Tibial artery (tissue), 4 donors: ENCODE results near the gene TMEM87A.

Experiments used
- DNase-seq, 2 donors: peaks; one replicate each; pipeline ENCODE4 v3.0.0-alpha.2; 2019
- H3K27ac ChIP-seq, 2 donors: fragments of 200-600 bp; sonication (generic) in 1 of 2; 1 replicate in 1 of 2; 2 replicates in 1 of 2; pipeline ENCODE4 v1.5.1; 2018 to 2019; ENCODE audit warnings: mild to moderate bottlenecking in 1 of 2
- H3K27me3 ChIP-seq, 2 donors: fragments of 200-600 bp; sonication (generic) in 1 of 2; one replicate each; pipeline versions ENCODE4 v1.5.1 to v1.6.0; 2016 to 2019
- H3K36me3 ChIP-seq, 3 donors: fragments of 200-600 bp; sonication (generic) in 2 of 3; one replicate each; pipeline ENCODE4 v1.5.1; 2016 to 2019; ENCODE audit warnings: mild to moderate bottlenecking in 2 of 3
- H3K4me1 ChIP-seq, 4 donors: fragments of 200-600 bp; sonication (generic) in 2 of 4; 1 replicate in 3 of 4; 2 replicates in 1 of 4; pipeline ENCODE4 v1.5.1; 2016 to 2019
- H3K4me3 ChIP-seq, 2 donors: fragments of 200-600 bp; sonication (generic) in 1 of 2; 1 replicate in 1 of 2; 2 replicates in 1 of 2; pipeline ENCODE4 v1.5.1; 2018 to 2019; ENCODE audit warnings: mild to moderate bottlenecking in 2 of 2
- H3K9me3 ChIP-seq, 3 donors: fragments of 200-600 bp; sonication (generic) in 1 of 3; one replicate each; pipeline ENCODE4 v1.5.1; 2016 to 2019
- CTCF ChIP-seq, 2 experiments: fragments of 200-600 bp in 1 of 2; fragments of 450-650 bp in 1 of 2; IDR thresholded peaks; one replicate each; pipeline ENCODE4 v1.5.1; 2017 to 2019; ENCODE audit warnings: antibody characterized with exemption in 2 of 2, mild to moderate bottlenecking in 1 of 2, moderate library complexity in 1 of 2
- intact Hi-C: fragments of 100-400 bp; cut with DNase I; formaldehyde crosslinking; loops from one replicate; pipeline ENCODE4 v1.15.0; 2023; ENCODE audit warnings: low total_unique reads

The TMEM87A gene

GRCh38 chr15:42284551-42284950 lies 11.3 kb upstream of the TMEM87A start:
- Histone ChIP-seq H3K4me1 (no peaks in the 10 kb centered on the region), H3K27me3 (no peaks in the 10 kb centered on the region), H3K27ac (no peak overlapping the region), H3K4me3 (no peak overlapping the region), H3K36me3 (peaks cover 50 to 64% (median 51%) of the 10 kb centered on the region in 3 donors), H3K9me3 (no peaks in the 10 kb centered on the region)
- no peak for DNase-seq
- no peak for TF ChIP-seq CTCF (IDR thresholded peaks at IDR 0.05)
- intact Hi-C loops, result no loop called here

- H3K27me3 ChIP-seq, result no peaks in the 10 kb centered on the region
- peaks cover 51 to 64% (median 53%) of the 10 kb centered on the region in 3 donors for H3K36me3 ChIP-seq
- no peaks in the 10 kb centered on the region for H3K9me3 ChIP-seq
- no peak for DNase-seq
- no peaks in the 10 kb centered on the region for H3K4me1 ChIP-seq
- intact Hi-C loops, result no loop called here
- no peak overlapping the region for H3K4me3 ChIP-seq
- no peak for TF ChIP-seq CTCF (IDR thresholded peaks at IDR 0.05)
- no peak overlapping the region for H3K27ac ChIP-seq
These were observed 10.4 kb upstream of the TMEM87A start for GRCh38 chr15:42283671-42284070.

- H3K27me3 ChIP-seq, result no peaks in the 10 kb centered on the region
- intact Hi-C loops, result no loop called here
- TF ChIP-seq CTCF (IDR thresholded peaks at IDR 0.05), result no peak
- no peak overlapping the region for H3K4me3 ChIP-seq
- H3K4me1 ChIP-seq, result no peaks in the 10 kb centered on the region
- DNase-seq, result no peak
- H3K36me3 ChIP-seq, result peaks cover 45 to 61% (median 55%) of the 10 kb centered on the region in 3 donors
- H3K27ac ChIP-seq, result no peak overlapping the region
- H3K9me3 ChIP-seq, result no peaks in the 10 kb centered on the region
These were observed 9.7 kb upstream of the TMEM87A start for GRCh38 chr15:42282926-42283325.

- Histone ChIP-seq H3K27ac (no peak overlapping the region), H3K9me3 (no peaks in the 10 kb centered on the region), H3K4me3 (no peak overlapping the region), H3K4me1 (no peaks in the 10 kb centered on the region), H3K27me3 (no peaks in the 10 kb centered on the region), H3K36me3 (peaks cover 45 to 55% (median 50%) of the 10 kb centered on the region in 3 donors)
- DNase-seq, result no peak
- no peak for TF ChIP-seq CTCF (IDR thresholded peaks at IDR 0.05)
- intact Hi-C loops, result no loop called here
These were observed 9.1 kb upstream of the TMEM87A start for GRCh38 chr15:42282344-42282743.

- Histone ChIP-seq H3K4me1 (peaks cover 0 to 24% (median 15%) of the 10 kb centered on the region in 4 donors), H3K36me3 (peaks cover 35 to 45% (median 37%) of the 10 kb centered on the region in 3 donors), H3K27ac (no peak overlapping the region), H3K4me3 (no peak overlapping the region), H3K27me3 (no peaks in the 10 kb centered on the region), H3K9me3 (no peaks in the 10 kb centered on the region)
- intact Hi-C loops, result no loop called here
- TF ChIP-seq CTCF (IDR thresholded peaks at IDR 0.05), result no peak
- no peak for DNase-seq
These were observed 6.0 kb upstream of the TMEM87A start for GRCh38 chr15:42279234-42279723.

GRCh38 chr15:42276762-42277161 lies 3.5 kb upstream of the TMEM87A start:
- Histone ChIP-seq H3K4me1 (peaks cover 0 to 32% (median 16%) of the 10 kb centered on the region in 4 donors), H3K27ac (no peak overlapping the region), H3K36me3 (peaks cover 27 to 29% (median 28%) of the 10 kb centered on the region in 3 donors), H3K27me3 (no peaks in the 10 kb centered on the region), H3K9me3 (no peaks in the 10 kb centered on the region), H3K4me3 (no peak overlapping the region)
- TF ChIP-seq CTCF (IDR thresholded peaks at IDR 0.05), result no peak
- DNase-seq, result no peak
- intact Hi-C loops, result no loop called here
